GM19035 (cell line): ENCODE results near the gene PHC3.
"Not testable (repeated sequence)": the region's sequence is repeated elsewhere in the genome, so short reads cannot be mapped to it uniquely, and the experiment has no call there.

ENCODE experiments used
- ATAC-seq: cut with Tn5 transposase; IDR thresholded peaks from one replicate; pipeline ENCODE4 v1.9.1; 2021; ENCODE audit not compliant: unreplicated experiment

Gene PHC3

GRCh38 chr3:170130532-170130931 is 51.0 kb downstream of the PHC3 start:
- ATAC-seq: no peak

GRCh38 chr3:170128977-170129431 is 52.5 kb downstream of the PHC3 start:
- peak; percentile 61 for ATAC-seq

DNA sequence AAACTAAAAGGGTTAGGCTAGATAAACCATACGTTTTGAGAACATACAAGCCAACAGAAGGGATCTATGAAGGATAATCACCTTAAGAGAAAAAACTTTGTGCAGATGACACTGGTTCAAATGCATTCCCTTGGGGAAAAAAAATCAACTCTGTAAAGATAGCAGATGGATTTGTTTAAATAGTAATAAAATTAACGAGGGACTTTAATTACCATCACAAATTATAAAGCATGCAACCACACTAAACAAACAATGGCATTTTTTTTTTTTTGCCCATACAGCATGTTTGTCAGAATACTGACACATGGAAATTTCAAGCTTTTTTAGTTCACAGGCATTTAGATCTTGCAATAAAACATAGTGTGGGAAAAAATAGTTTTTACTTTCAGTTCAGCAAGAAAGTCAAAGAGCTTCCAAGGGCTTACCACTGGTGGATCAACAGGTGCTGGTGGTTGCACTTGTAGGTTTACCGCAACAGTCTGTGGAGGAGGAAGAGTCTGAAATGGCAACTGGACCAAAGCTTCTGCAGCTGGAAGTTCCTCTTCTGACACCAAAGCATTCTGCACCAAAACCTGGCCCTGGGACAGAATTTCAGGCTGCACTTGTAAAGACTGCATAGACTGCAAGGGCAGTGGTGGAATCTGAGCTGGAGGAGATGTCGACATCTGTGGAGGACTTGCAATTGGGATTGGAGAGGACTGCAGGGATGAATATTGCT is 53.1 kb downstream of the PHC3 start:
- peak; percentile 81 for ATAC-seq

GRCh38 chr3:170117134-170117533 is 64.4 kb downstream of the PHC3 start:
- ATAC-seq: no peak

DNA sequence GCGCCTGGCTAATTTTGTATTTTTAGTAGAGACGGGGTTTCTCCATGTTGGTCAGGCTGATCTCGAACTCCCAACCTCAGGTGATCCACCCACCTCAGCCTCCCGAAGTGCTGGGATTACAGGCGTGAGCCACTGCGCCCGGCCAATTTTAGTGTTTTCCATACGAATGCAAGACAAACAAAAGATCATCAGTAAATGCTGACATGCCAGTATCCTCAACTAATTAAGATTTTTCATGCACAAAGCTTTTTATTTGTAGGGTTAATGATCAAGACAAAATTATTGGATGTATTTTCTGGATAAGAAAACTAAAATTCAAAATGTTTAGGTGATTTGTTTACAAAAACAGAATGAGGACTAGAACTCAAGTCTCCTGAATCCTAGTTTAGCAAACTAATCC is 67.4 kb downstream of the PHC3 start:
- ATAC-seq: not testable (repeated sequence)

GRCh38 chr3:170111147-170111771 is 70.3 kb downstream of the PHC3 start:
- no peak for ATAC-seq

GRCh38 chr3:170109579-170110293 is 71.8 kb downstream of the PHC3 start:
- ATAC-seq: no peak

- ATAC-seq: no peak
These were observed 72.6 kb downstream of the PHC3 start for GRCh38 chr3:170108955-170109354.

DNA sequence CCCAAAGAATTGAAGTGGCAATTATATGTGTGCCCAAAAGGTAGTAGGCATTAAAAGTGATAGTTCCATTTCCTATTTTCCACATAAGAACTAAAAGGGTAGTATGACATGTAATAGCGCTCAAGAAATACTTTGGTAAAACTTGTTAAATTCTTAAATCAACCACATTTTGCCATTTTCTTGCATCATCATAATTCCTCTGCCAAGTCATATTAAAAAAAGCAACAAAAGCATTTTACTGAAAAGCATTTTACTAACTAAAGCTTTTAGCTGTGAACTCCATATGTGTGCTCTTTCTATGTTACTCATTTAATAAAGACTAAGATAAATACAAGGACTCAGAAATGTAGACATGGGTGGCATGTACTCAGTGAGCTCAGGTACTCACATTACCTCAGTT is 73.6 kb downstream of the PHC3 start:
- no peak for ATAC-seq

GRCh38 chr3:170102431-170102830 is 79.1 kb downstream of the PHC3 start:
- ATAC-seq: no peak

DNA sequence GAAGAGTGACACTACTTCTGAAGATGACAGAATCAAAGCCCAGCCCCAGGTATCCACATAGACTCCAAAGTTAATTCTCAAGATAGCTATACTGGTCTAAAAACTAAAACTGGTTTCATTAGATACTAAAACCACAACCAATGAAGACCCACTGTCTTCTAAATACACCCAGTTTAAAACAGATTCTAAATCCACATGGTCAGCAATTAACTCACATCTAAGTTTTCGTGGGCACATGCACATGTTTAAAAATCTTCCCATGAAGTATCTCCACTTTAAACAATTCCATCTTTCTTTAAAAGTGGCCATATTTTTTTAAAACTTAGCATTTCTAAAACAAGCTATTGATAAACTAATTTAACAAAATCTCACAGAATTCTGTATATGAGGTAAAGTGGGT is 80.6 kb downstream of the PHC3 start:
- no peak for ATAC-seq

GRCh38 chr3:170098753-170099152 is 82.8 kb downstream of the PHC3 start:
- ATAC-seq: no peak

DNA sequence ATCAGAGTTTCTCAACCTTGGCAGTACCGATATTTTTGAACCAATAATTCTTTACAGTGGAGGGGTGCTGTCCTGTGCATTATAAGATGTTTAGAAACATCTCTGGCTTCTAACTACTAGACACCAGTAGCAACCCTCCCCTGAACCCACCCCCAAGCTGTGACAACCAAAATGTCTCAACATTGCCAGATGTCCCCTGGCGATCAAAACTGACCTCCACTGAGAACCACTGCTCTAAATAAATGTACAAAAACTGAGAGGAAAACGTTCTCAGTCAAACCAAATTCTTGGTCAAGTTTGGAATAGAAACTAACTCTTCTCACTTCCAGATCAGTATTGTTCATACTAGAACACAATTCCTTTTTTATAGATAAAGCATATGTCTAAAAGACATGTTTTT is 85.2 kb downstream of the PHC3 start:
- no peak for ATAC-seq

DNA sequence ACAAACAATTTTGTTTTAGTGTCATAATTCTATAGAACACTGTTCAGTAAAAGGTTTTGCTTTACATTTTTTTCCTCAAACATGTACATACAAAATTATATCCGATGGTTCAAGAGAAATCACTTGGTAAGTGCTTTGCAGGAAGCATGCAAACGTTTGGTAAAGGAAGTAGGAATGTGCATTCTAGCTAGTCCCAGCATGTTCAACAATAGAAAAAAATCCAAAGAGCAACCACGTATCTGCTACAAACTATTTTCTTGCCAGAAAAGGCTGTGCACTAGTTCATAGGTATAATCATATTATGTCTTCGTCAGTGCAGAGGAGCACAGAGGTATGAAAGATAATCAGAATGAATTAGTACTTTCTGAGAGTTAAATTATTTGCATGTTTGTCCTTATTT is 85.8 kb downstream of the PHC3 start:
- ATAC-seq: no peak

DNA sequence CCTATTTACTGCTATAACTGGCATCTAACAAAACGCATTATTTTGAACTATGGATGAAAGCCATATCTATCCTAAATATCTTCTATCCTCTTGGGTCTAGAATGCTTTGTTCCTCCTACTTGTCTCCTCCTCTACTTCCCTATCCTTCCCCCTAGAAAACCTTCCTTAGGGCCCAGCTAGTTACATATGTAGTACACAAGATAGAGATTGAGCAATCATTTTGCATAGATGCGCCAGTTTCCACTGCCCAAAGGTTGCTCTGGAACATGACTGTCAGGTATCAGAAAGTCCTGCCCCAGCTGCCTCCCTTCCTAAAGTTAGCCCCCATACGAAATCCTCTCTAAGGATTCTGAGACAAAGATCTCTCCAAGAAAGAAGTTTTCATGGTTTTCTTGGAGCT is 88.6 kb downstream of the PHC3 start:
- ATAC-seq: no peak

- no peak for ATAC-seq
These were observed 90.9 kb downstream of the PHC3 start for GRCh38 chr3:170090601-170090981.

GRCh38 chr3:170089862-170090600 is 91.5 kb downstream of the PHC3 start:
- no peak for ATAC-seq

DNA sequence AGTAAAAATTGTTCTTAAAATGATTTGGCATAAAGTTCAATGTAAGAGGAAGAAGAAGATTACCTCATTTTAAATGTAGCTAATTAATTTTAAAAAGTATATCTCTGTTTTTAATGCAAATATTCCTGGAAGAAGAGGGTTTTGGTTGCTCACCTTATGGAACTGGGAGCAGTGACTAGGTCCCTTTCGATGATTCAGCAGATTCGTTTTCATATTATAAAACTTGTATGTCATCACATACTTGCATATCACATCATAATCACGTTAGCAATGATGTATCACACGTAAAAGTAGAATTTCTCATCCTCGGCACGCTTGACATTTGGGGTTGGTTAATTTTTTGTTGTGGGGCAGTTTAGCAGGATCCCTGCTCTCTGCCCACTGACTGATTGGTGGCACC is 96.1 kb downstream of the PHC3 start:
- ATAC-seq: no peak

GRCh38 chr3:170083343-170083742 is 98.2 kb downstream of the PHC3 start:
- ATAC-seq: no peak

DNA sequence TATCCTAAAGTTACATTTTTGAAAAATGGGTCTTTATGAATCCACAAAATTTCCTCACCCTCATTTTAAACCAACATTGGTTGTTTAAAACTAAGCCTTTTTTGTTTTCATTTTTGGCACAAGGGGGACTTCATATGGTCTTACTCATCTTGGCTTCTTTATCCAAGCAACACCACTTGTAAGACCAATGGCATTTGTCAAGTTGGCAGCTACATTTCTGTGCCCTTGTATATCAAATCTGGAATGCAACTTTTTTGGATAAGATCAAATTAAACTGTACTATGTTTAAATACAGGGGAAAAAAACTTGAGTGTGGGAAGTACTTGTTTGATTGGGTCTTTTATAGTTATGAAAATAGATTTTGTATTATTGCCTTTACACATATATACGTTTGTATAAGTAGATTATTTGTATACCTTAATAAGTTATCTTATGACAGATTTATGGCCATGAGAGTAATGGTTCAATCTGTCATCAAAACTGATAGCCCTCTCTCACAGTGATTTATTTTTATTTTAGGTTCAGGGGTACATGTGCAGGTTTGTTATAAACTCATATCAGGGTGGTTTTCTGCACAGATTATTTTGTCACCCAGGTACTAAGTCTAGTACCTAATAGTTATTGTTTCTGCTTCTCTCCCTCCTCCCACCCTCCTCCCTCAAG is 100.3 kb downstream of the PHC3 start:
- no peak for ATAC-seq

GRCh38 chr3:170080605-170081004 is 100.9 kb downstream of the PHC3 start:
- no peak for ATAC-seq
